Measurements from ENCODE around the gene AHR. TPM values are rescaled to one million over a fixed set of nuclear protein-coding genes. Genes with fewer than 3 reads are reported as not detected.

The AHR gene
- total RNA-seq, 1 experiment from 2014 or later: 99.1 TPM

GRCh38 chr7:17354473-17354872 is 56.0 kb downstream of the AHR start:
- no peaks in the 10 kb centered on the region for H3K4me1 Mint-ChIP-seq (ENCODE audit: insufficient read depth, unreplicated experiment)
- TF ChIP-seq CTCF (IDR thresholded peaks at IDR 0.05; ENCODE audit: unreplicated experiment): no peak
- no TSS peak for BruUV-seq (replicated peaks)
- ChIA-PET CTCF (no interaction called here), POLR2A (interaction anchor here (0.7 to 1.6 kb wide), 3 partner anchors 15 to 22 kb away, joined by 3 to 10 read pairs (median 3); no protein-coding TSS in a partner anchor)
- no peak overlapping the region for H3K27ac Mint-ChIP-seq (ENCODE audit: low read depth, unreplicated experiment)
- intact Hi-C loops (cut with micrococcal nuclease): no loop called here
- no peak for DNase-seq (ENCODE audit: unreplicated experiment)
- no peak overlapping the region for H3K4me3 Mint-ChIP-seq (ENCODE audit: unreplicated experiment)
- H3K9me3 Mint-ChIP-seq (ENCODE audit: unreplicated experiment): peaks cover 17% of the 10 kb centered on the region
- H3K27me3 Mint-ChIP-seq (ENCODE audit: insufficient read depth, unreplicated experiment): no peaks in the 10 kb centered on the region
- H3K36me3 Mint-ChIP-seq (ENCODE audit: insufficient read depth, unreplicated experiment): peaks cover 48% of the 10 kb centered on the region

DNA sequence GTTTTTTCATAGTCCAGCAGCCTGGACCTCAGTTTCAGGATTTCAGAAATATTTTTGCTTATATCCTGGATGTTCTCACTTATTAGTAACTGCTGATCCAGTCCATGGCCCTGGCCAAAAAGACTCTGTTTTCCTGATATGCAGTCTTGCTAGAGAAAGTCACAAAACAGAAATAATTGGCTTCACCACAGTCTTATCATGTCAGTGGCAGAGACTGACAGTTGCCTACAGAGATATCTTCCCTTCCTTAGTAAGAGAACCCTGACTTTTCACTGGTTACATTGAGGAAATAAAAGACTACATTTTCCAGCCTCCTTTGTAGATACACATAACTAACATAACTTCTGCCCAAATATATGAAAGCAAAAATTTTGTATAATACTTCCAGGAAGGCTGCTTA is 56.6 kb downstream of the AHR start:
- H3K27me3 Mint-ChIP-seq (ENCODE audit: insufficient read depth, unreplicated experiment): no peaks in the 10 kb centered on the region
- BruUV-seq (replicated peaks): no TSS peak
- no peak overlapping the region for H3K27ac Mint-ChIP-seq (ENCODE audit: low read depth, unreplicated experiment)
- H3K36me3 Mint-ChIP-seq (ENCODE audit: insufficient read depth, unreplicated experiment): peaks cover 53% of the 10 kb centered on the region
- ChIA-PET POLR2A (interaction anchor here (1.1 to 1.6 kb wide), 2 partner anchors 15 to 20 kb away, joined by 3 to 10 read pairs; no protein-coding TSS in a partner anchor), CTCF (no interaction called here)
- H3K9me3 Mint-ChIP-seq (ENCODE audit: unreplicated experiment): peaks cover 17% of the 10 kb centered on the region
- TF ChIP-seq CTCF (IDR thresholded peaks at IDR 0.05; ENCODE audit: unreplicated experiment): no peak
- no peak for DNase-seq (ENCODE audit: unreplicated experiment)
- intact Hi-C loops (cut with micrococcal nuclease): no loop called here
- no peaks in the 10 kb centered on the region for H3K4me1 Mint-ChIP-seq (ENCODE audit: insufficient read depth, unreplicated experiment)
- no peak overlapping the region for H3K4me3 Mint-ChIP-seq (ENCODE audit: unreplicated experiment)

DNA sequence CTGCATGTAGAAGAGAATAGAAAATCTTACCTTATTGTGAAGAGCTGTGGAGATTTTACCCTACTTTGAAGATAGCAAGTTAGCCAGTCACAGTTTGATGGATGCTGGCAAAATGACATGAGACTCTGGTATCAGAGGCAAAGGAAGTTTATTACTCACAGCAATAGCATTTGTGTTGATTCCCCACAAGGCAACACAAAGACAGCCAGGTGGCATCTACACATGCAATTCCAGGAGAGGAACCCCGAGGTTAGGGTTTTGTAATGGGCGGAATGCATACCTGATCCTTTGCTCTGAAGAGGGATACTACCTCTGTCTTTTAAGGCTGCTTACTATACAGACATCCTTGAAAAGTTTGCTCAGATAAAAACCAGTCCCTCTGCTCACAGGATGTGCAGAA is 59.5 kb downstream of the AHR start:
- no peak overlapping the region for H3K27ac Mint-ChIP-seq (ENCODE audit: low read depth, unreplicated experiment)
- H3K4me3 Mint-ChIP-seq (ENCODE audit: unreplicated experiment): no peak overlapping the region
- ChIA-PET POLR2A (interaction anchor here (0.6 to 2.9 kb wide), 3 partner anchors 11 to 467 kb away, joined by 3 to 13 read pairs (median 3); no protein-coding TSS in a partner anchor), CTCF (interaction anchor here (1.2 kb wide), 1 partner anchor 141 kb away, joined by 3 read pairs; no protein-coding TSS in a partner anchor)
- TF ChIP-seq CTCF (IDR thresholded peaks at IDR 0.05; ENCODE audit: unreplicated experiment): no peak
- H3K4me1 Mint-ChIP-seq (ENCODE audit: insufficient read depth, unreplicated experiment): no peaks in the 10 kb centered on the region
- H3K36me3 Mint-ChIP-seq (ENCODE audit: insufficient read depth, unreplicated experiment): peaks cover 37% of the 10 kb centered on the region
- peaks cover 9% of the 10 kb centered on the region for H3K9me3 Mint-ChIP-seq (ENCODE audit: unreplicated experiment)
- no peak for DNase-seq (ENCODE audit: unreplicated experiment)
- no TSS peak for BruUV-seq (replicated peaks)
- H3K27me3 Mint-ChIP-seq (ENCODE audit: insufficient read depth, unreplicated experiment): no peaks in the 10 kb centered on the region
- intact Hi-C loops (cut with micrococcal nuclease): no loop called here

GRCh38 chr7:17359610-17360009 is 61.2 kb downstream of the AHR start:
- Mint-ChIP-seq H3K27ac (ENCODE audit: low read depth, unreplicated experiment) (no peak overlapping the region), H3K4me3 (ENCODE audit: unreplicated experiment) (no peak overlapping the region), H3K27me3 (ENCODE audit: insufficient read depth, unreplicated experiment) (no peaks in the 10 kb centered on the region), H3K9me3 (ENCODE audit: unreplicated experiment) (peaks cover 9% of the 10 kb centered on the region), H3K36me3 (ENCODE audit: insufficient read depth, unreplicated experiment) (peaks cover 33% of the 10 kb centered on the region), H3K4me1 (ENCODE audit: insufficient read depth, unreplicated experiment) (no peaks in the 10 kb centered on the region)
- ChIA-PET POLR2A (interaction anchor here (2.9 kb wide), 1 partner anchor 10 kb away, joined by 13 read pairs; no protein-coding TSS in a partner anchor), CTCF (no interaction called here)
- DNase-seq (ENCODE audit: unreplicated experiment): no peak
- BruUV-seq (replicated peaks): no TSS peak
- intact Hi-C loops (cut with micrococcal nuclease): no loop called here
- TF ChIP-seq CTCF (IDR thresholded peaks at IDR 0.05; ENCODE audit: unreplicated experiment): no peak
